ENCODE measurements around the gene CWC25. TPM values are rescaled to one million over a fixed set of nuclear protein-coding genes. Genes with fewer than 3 reads are reported as not detected.

Gene CWC25
- total and polyA plus RNA-seq, 2 of the 13 experiments (the other 11 are each of a cell fraction or from before 2014, with no cell fraction given) = 15.6 to 22.7 TPM

DNA sequence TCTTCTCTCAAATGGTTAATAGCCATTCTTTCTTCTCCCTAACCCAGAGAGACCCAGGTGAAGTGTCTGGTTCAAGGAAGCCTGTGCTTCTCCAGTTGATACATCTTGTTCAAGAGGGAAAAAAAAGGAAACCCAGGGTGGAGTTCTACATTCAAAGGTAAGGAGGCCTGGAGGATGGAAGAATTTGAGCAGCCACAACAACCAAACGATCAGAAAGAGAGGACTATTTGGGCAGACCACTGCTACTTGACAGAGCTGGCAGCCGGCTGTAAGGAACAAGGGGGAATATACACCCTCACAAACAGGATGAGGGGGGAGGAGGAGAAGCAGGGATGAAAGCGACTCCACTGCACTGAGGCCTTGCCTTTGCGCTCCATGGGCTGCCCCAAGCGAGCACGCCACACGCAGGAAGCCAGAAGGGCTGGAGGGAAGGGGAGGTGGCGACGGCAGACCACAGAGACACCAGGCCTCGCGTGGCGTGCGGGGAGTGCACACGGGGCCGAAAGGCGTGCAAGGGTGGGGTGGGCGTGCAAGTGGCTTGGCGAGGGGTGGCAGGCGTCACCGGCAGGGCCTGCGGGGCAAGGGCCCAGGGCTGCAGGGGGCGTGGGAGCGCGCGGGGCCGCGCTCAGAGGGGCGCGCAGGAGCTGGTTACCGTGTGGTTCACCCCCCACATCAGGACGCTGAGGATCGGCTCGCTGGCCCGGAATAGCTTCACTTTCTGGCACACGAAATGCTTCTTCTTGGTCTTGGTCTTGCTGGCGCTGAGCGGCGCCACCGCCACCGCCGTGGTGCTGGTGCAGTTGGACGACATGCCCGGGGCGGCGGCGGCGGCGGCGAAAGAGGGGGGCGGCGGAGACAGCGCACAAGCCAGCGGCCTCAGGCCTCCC is 26.3 kb downstream of the CWC25 start (continued):
- TF ChIP-seq, protein P1, sequence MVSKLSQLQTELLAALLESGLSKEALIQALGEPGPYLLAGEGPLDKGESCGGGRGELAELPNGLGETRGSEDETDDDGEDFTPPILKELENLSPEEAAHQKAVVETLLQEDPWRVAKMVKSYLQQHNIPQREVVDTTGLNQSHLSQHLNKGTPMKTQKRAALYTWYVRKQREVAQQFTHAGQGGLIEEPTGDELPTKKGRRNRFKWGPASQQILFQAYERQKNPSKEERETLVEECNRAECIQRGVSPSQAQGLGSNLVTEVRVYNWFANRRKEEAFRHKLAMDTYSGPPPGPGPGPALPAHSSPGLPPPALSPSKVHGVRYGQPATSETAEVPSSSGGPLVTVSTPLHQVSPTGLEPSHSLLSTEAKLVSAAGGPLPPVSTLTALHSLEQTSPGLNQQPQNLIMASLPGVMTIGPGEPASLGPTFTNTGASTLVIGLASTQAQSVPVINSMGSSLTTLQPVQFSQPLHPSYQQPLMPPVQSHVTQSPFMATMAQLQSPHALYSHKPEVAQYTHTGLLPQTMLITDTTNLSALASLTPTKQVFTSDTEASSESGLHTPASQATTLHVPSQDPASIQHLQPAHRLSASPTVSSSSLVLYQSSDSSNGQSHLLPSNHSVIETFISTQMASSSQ (IDR thresholded peaks at IDR 0.05; ENCODE audit: low read depth) = no peak
- TF ChIP-seq, protein P1 (CRISPR knock-in tag; IDR thresholded peaks at IDR 0.05; ENCODE audit: borderline replicate concordance) = no peak
- TF ChIP-seq CAMTA2 (CRISPR knock-in tag; IDR thresholded peaks at IDR 0.05; ENCODE audit: borderline replicate concordance) (peak; percentile 72; the same call in 1 of the 2 replicates), AFF4 (CRISPR knock-in tag; IDR thresholded peaks at IDR 0.05) (0 out of 2 replicates have a peak, but pooled peaks have one; percentile 57), ZSCAN25 (CRISPR knock-in tag; IDR thresholded peaks at IDR 0.05) (peak; percentile 58; the same call in 1 of the 2 replicates), ZNF572 (CRISPR knock-in tag; IDR thresholded peaks at IDR 0.05) (peak; percentile 68; the same call in 1 of the 2 replicates), FOXO4 (CRISPR knock-in tag; conservative IDR thresholded peaks at IDR 0.05) (no peak), NAIF1 (CRISPR knock-in tag; IDR thresholded peaks at IDR 0.05; ENCODE audit: borderline replicate concordance) (no peak), ZNF18 (CRISPR knock-in tag; IDR thresholded peaks at IDR 0.05; ENCODE audit: insufficient replicate concordance) (no peak), CCDC6 (CRISPR knock-in tag; IDR thresholded peaks at IDR 0.05) (0 out of 2 replicates have a peak, but pooled peaks have one; percentile 13), ZNF329 (CRISPR knock-in tag; IDR thresholded peaks at IDR 0.05; ENCODE audit: low read depth) (no peak), ZNF530 (CRISPR knock-in tag; IDR thresholded peaks at IDR 0.05; ENCODE audit: low read depth) (0 out of 2 replicates have a peak, but pooled peaks have one; percentile 22), ATF7 (IDR thresholded peaks at IDR 0.05) (no peak), ATF7 (CRISPR knock-in tag; IDR thresholded peaks at IDR 0.05) (0 out of 2 replicates have a peak, but pooled peaks have one; percentile 7), ZNF484 (CRISPR knock-in tag; IDR thresholded peaks at IDR 0.05; ENCODE audit: borderline replicate concordance, low read depth) (no peak)

Data from HepG2 (cell line).